Vein endothelial cell (primary cell): ENCODE results near the gene TTC1. TPM values are rescaled to one million over a fixed set of nuclear protein-coding genes. Genes with fewer than 3 reads are reported as not detected.

ENCODE experiments used
- small RNA-seq: library from RNA; depleted of rRNA; stranded (forward); fragments of <200 nt; gene quantifications from one replicate; pipeline ENCODE3, GENCODE V24; 2012
- total RNA-seq: library from RNA; depleted of rRNA; stranded (reverse); fragments of >200 nt; gene quantifications from 2 replicates; pipeline ENCODE4 v1.2.3, GENCODE V29; 2012

Gene TTC1, protein sequence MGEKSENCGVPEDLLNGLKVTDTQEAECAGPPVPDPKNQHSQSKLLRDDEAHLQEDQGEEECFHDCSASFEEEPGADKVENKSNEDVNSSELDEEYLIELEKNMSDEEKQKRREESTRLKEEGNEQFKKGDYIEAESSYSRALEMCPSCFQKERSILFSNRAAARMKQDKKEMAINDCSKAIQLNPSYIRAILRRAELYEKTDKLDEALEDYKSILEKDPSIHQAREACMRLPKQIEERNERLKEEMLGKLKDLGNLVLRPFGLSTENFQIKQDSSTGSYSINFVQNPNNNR
- 42.8 and 51.8 TPM in 2 replicates for total RNA-seq

DNA sequence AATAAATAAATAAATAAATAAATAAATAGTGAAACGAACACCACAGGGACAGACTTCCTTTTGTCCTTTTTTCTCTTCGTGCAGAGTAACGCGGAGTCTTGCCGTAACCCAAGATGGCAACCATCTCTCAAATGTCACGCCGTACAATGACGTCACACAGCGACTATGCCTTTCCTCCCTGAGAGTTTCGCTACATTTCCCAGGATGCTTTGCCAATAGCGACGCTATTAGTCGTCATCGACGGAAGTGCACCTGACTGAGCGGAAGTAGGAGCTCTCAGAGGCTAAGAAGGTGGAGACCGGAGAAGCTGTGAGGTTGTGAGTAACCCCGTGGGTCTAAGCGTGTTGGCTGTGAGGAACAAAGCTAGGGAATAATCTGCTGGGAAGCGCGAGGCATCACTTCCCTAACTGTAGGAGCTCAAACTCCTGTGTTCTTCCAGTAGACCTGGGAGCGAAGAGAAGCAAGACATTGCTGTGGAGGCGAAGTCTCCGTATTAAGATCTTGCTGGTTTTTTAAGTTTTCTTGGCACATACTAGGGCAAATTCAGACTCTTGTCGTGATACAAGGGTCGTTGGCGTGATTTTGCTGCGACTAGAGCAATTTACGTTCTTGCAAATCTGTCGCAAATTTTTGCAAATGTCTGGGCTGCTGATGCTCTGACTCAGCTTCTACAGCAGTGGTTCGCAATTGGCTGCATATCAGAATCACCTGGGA, at the start of gene TTC1:
Gene TTC1, plus strand, starts transcription at position 263 of the 714 bp plus-strand sequence. CDS start 1,390 bp downstream, outside the sequence.

Small RNA genes lying within 50 kb of the gene (small RNA-seq; reads per million reads assigned to genes)
- gene RF00019, result not detected

Other genes starting within 250 kb of the TTC1 start
- gene ADRA1B, start 92.7 kb upstream of the TTC1 start, total RNA-seq, result 0.29 and 0.33 TPM in 2 replicates
- gene PWWP2A, start 110.3 kb downstream of the TTC1 start, total RNA-seq, result 16.0 TPM in 2 replicates
- not detected in 2 replicates for gene FABP6, start 220.4 kb downstream of the TTC1 start, total RNA-seq